Measurements from ENCODE around the gene RALB. TPM values are rescaled to one million over a fixed set of nuclear protein-coding genes. Genes with fewer than 3 reads are reported as not detected.

RALB gene
- total and polyA plus RNA-seq, 2 of the 8 experiments (the other 6 are each of a cell fraction or from before 2014, with no cell fraction given), result 12.0 to 16.6 TPM

GRCh38 chr2:120256651-120257000, 4.0 kb downstream of the RALB start:
- H3K18ac ChIP-seq (ENCODE audit: extremely low read depth, low read length), result no peak overlapping the region
- ChIA-PET POLR2A (ENCODE audit: partially characterized antibody) (interaction anchor here (0.6 to 1.8 kb wide), 2 partner anchors 12 to 23 kb away, joined by 3 to 4 read pairs; no protein-coding TSS in a partner anchor), CTCF (ENCODE audit: partially characterized antibody) (interaction anchor here (0.7 to 1.8 kb wide), 5 partner anchors 27 to 201 kb away, joined by 3 to 7 read pairs (median 4); no protein-coding TSS in a partner anchor)
- no peak overlapping the region for H4K8ac ChIP-seq (ENCODE audit: extremely low read depth, insufficient read depth, low read length)
- no peak overlapping the region for H2AK5ac ChIP-seq (ENCODE audit: low read depth, low read length)
- no peak overlapping the region for H3K14ac ChIP-seq (ENCODE audit: insufficient read length)
- H3K9ac ChIP-seq (replicated peaks in 1 of 4; ENCODE audit: extremely low read depth in 1 of 4, low read depth in 3 of 4, low read length in 3 of 4), result no peak overlapping the region
- DNase-seq (ENCODE audit: low read depth in 1 of 2, low spot score in 2 of 2), result no peak
- H3K23ac ChIP-seq (ENCODE audit: insufficient read length), result no peak overlapping the region
- FAIRE-seq, result no peak
- H3K27ac ChIP-seq (ENCODE audit: low read depth, low read length), result no peak overlapping the region
- H3K4me2 ChIP-seq (ENCODE audit: insufficient read depth in 1 of 2, low read depth in 2 of 2, low read length in 2 of 2), result no peak overlapping the region
- H2AFZ ChIP-seq (ENCODE audit: low read length), result no peak overlapping the region
- no peak overlapping the region for H3K56ac ChIP-seq (replicated peaks; ENCODE audit: insufficient read length, low read depth, low read length)
- peaks cover 14% of the 10 kb centered on the region for H3K23me2 ChIP-seq (ENCODE audit: low read depth, low read length)
- H3K4ac ChIP-seq (replicated peaks; ENCODE audit: insufficient read length, low read depth, low read length), result no peak overlapping the region
- no peak for TF ChIP-seq BACH1 (IDR thresholded peaks at IDR 0.05; ENCODE audit: low read length)
- no peak for TF ChIP-seq NRF1 (IDR thresholded peaks at IDR 0.05; ENCODE audit: low read depth, low read length)
- no peak for TF ChIP-seq POLR2AphosphoS5 (IDR thresholded peaks at IDR 0.05; ENCODE audit: low read depth, low read length)
- no peak for TF ChIP-seq SP4 (IDR thresholded peaks at IDR 0.05; ENCODE audit: low read length)
- no peak for TF ChIP-seq GTF2F1 (IDR thresholded peaks at IDR 0.05; ENCODE audit: borderline replicate concordance, low read depth, low read length)
- TF ChIP-seq CHD1 (IDR thresholded peaks at IDR 0.05; ENCODE audit: low read depth, low read length), result no peak
- TF ChIP-seq CBX5 (IDR thresholded peaks at IDR 0.05; ENCODE audit: low read depth, low read length), result no peak
- no peak for TF ChIP-seq BCL11A (IDR thresholded peaks at IDR 0.05; ENCODE audit: low read depth in 2 of 2, low read length in 2 of 2)
- TF ChIP-seq RXRA (IDR thresholded peaks at IDR 0.05; ENCODE audit: insufficient read depth, low read depth, low read length), result no peak
- TF ChIP-seq EZH2 (IDR thresholded peaks at IDR 0.05; ENCODE audit: low read depth, low read length, severe bottlenecking), result no peak
- TF ChIP-seq RAD21 (IDR thresholded peaks at IDR 0.05 in 1 of 2, conservative IDR thresholded peaks at IDR 0.05 in 1 of 2; ENCODE audit: low read depth in 2 of 2, low read length in 2 of 2), result no peak
- no peak for TF ChIP-seq SAP30 (IDR thresholded peaks at IDR 0.05; ENCODE audit: insufficient read depth, insufficient replicate concordance, low read length)
- no peak for TF ChIP-seq POU5F1 (IDR thresholded peaks at IDR 0.05; ENCODE audit: low read depth, low read length)
- no peaks in the 10 kb centered on the region for H3K36me3 ChIP-seq (ENCODE audit: control insufficient read depth in 2 of 4, insufficient read depth in 4 of 4, low read length in 3 of 4)
- no peak overlapping the region for H2BK15ac ChIP-seq (ENCODE audit: low read length)
- no peak overlapping the region for H4K5ac ChIP-seq (ENCODE audit: insufficient read length, low read depth, low read length)
- H3K79me2 ChIP-seq (ENCODE audit: control insufficient read depth in 1 of 2, insufficient read depth in 2 of 2, low read length in 2 of 2), result no peaks in the 10 kb centered on the region
- H2BK12ac ChIP-seq (ENCODE audit: low read depth, low read length), result no peak overlapping the region
- H3K9me3 ChIP-seq (ENCODE audit: insufficient read depth in 2 of 2, low read depth in 1 of 2, low read length in 1 of 2), result peaks cover 7 to 11% of the 10 kb centered on the region in 2 experiments; a peak in 2 of 4 replicates
- no peak overlapping the region for H3K4me3 ChIP-seq (ENCODE audit: extremely low read depth in 1 of 4, insufficient read depth in 2 of 4, low read depth in 3 of 4, low read length in 4 of 4)
- 90% methylated on average over 1 of the region's 1 CpG; no CpG with 5 or more reads in 1 of the 2 experiments for WGBS, 2 experiments (ENCODE audit: extremely low coverage in 1 of 2, insufficient coverage in 1 of 2, insufficient read length in 1 of 2, insufficient replicate concordance in 2 of 2, low coverage in 1 of 2, low lambda C conversion rate in 2 of 2, missing lambda C conversion rate in 1 of 2)
- no peaks in the 10 kb centered on the region for H3K79me1 ChIP-seq (ENCODE audit: low read depth, low read length)
- peaks cover 0 to 5% of the 10 kb centered on the region in 2 experiments for H4K20me1 ChIP-seq (replicated peaks in 1 of 2; ENCODE audit: control insufficient read depth in 1 of 2, insufficient read depth in 2 of 2, low read length in 2 of 2)
- H3K4me1 ChIP-seq (replicated peaks in 1 of 4; ENCODE audit: control insufficient read depth in 3 of 4, insufficient read depth in 4 of 4, low read length in 3 of 4), result peaks cover 4 to 10% (median 8%) of the 10 kb centered on the region in 4 experiments
- no peak overlapping the region for H2BK20ac ChIP-seq (ENCODE audit: low read length)
- no peak overlapping the region for H4K91ac ChIP-seq (replicated peaks; ENCODE audit: insufficient read length, low read length)
- H3K27me3 ChIP-seq (replicated peaks in 1 of 4; ENCODE audit: control insufficient read depth in 3 of 4, extremely low read depth in 1 of 4, insufficient read depth in 3 of 4, low read length in 3 of 4), result peaks cover 1 to 27% (median 16%) of the 10 kb centered on the region in 4 experiments
- H2BK5ac ChIP-seq (ENCODE audit: low read depth, low read length), result no peak overlapping the region
- H2BK120ac ChIP-seq (replicated peaks; ENCODE audit: low read depth, low read length), result no peak overlapping the region
